K562 (cell line): ENCODE measurements around the gene MCL1. TPM values are rescaled to one million over a fixed set of nuclear protein-coding genes. Genes with fewer than 3 reads are reported as not detected.
A peak's percentile ranks its signal among the peaks of the same experiment; 100 is the strongest.

Experiments used
- CAMTA2 ChIP-seq: fragments of 250-450 bp; sonication (Bioruptor Pico); conservative IDR thresholded peaks from 2 replicates; pipeline ENCODE4 v1.5.1; 2022
- CBFA2T2 ChIP-seq: fragments of 450-650 bp; conservative IDR thresholded peaks from 2 replicates; pipeline ENCODE4 v1.6.1; 2017; ENCODE audit warnings: mild to moderate bottlenecking
- CHCHD3 ChIP-seq: fragments of 250-450 bp; sonication (Bioruptor Pico); IDR thresholded peaks from 2 replicates; pipeline ENCODE4 v2.1.2; 2022; ENCODE audit warnings: mild to moderate bottlenecking
- HDAC3 ChIP-seq: fragments of 450-650 bp; IDR thresholded peaks from 2 replicates; pipeline ENCODE4 v1.6.1; 2018; ENCODE audit warnings: borderline replicate concordance, mild to moderate bottlenecking, moderate library complexity; ENCODE audit not compliant: partially characterized antibody
- HLTF ChIP-seq: fragments of 450-650 bp; IDR thresholded peaks from 2 replicates; pipeline ENCODE4 v1.6.1; 2016
- HNRNPL ChIP-seq: fragments of 200-400 bp; formaldehyde crosslinking; IDR thresholded peaks from 2 replicates; pipeline ENCODE4 v1.6.1; 2017; ENCODE audit warnings: low read depth, mild to moderate bottlenecking, low read length
- LCOR ChIP-seq: sonication (generic); formaldehyde crosslinking; IDR thresholded peaks from 2 replicates; pipeline ENCODE4 v1.8.0; 2022; ENCODE audit warnings: mild to moderate bottlenecking, missing genetic modification reagents
- MLLT1 ChIP-seq, 2 experiments: fragments of 450-650 bp; IDR thresholded peaks; 2 replicates each; pipeline ENCODE4 v1.6.1; 2016
- NCOA4 ChIP-seq: fragments of 450-650 bp; IDR thresholded peaks from 2 replicates; pipeline ENCODE4 v1.6.1; 2018; ENCODE audit warnings: mild to moderate bottlenecking; ENCODE audit not compliant: partially characterized antibody
- NFRKB ChIP-seq: fragments of 450-650 bp; IDR thresholded peaks from 2 replicates; pipeline ENCODE4 v1.6.1; 2016; ENCODE audit warnings: low read depth
- PHTF2 ChIP-seq: fragments of 250-450 bp; sonication (Bioruptor Pico); IDR thresholded peaks from 2 replicates; pipeline ENCODE4 v1.5.0; 2021; ENCODE audit warnings: mild to moderate bottlenecking
- SLC30A9 ChIP-seq: fragments of 250-450 bp; sonication (Bioruptor Pico); IDR thresholded peaks from 2 replicates; pipeline ENCODE4 v1.8.0; 2022; ENCODE audit warnings: mild to moderate bottlenecking, moderate library complexity
- SP2 ChIP-seq: IDR thresholded peaks from 2 replicates; pipeline ENCODE4 v1.6.1; 2011; ENCODE audit warnings: mild to moderate bottlenecking, low read depth, low read length, moderate library complexity; ENCODE audit not compliant: poor library complexity, severe bottlenecking; ENCODE audit errors: extremely low read depth
- SRF ChIP-seq, 2 experiments: fragments of 250-450, 450-650 bp in 1 of 2; sonication (Bioruptor Pico) in 1 of 2; sonication (generic) in 1 of 2; formaldehyde crosslinking; IDR thresholded peaks; 2 replicates each; pipeline versions ENCODE4 v1.5.0 to v1.5.1; 2020 to 2022; ENCODE audit warnings: mild to moderate bottlenecking in 1 of 2, missing genetic modification reagents in 1 of 2
- STAT5A ChIP-seq: IDR thresholded peaks from 2 replicates; pipeline ENCODE4 v1.6.1; 2012; ENCODE audit warnings: low read length, inconsistent platforms, borderline replicate concordance
- U2AF1 ChIP-seq: fragments of 200-400 bp; formaldehyde crosslinking; optimal IDR thresholded peaks from 2 replicates; pipeline ENCODE3; 2017; ENCODE audit warnings: mild to moderate bottlenecking, low read depth, low read length, moderate library complexity
- U2AF2 ChIP-seq: fragments of 200-400 bp; formaldehyde crosslinking; optimal IDR thresholded peaks from 2 replicates; pipeline ENCODE3; 2017; ENCODE audit warnings: low read depth, mild to moderate bottlenecking, low read length
- ZNF124 ChIP-seq: sonication (generic); formaldehyde crosslinking; IDR thresholded peaks from 2 replicates; pipeline ENCODE4 v1.8.1; 2022; ENCODE audit warnings: missing genetic modification reagents
- ZNF143 ChIP-seq: sonication (generic); formaldehyde crosslinking; IDR thresholded peaks from 2 replicates; pipeline ENCODE4 v1.9.0; 2022; ENCODE audit warnings: mild to moderate bottlenecking, missing genetic modification reagents
- ZNF318 ChIP-seq, 2 experiments: fragments of 450-650 bp; IDR thresholded peaks; 2 replicates each; pipeline ENCODE4 v1.6.1; 2016; ENCODE audit warnings: mild to moderate bottlenecking in 2 of 2, borderline replicate concordance in 1 of 2, low read depth in 1 of 2, moderate library complexity in 1 of 2
- ZNF347 ChIP-seq: fragments of 450-650 bp; formaldehyde crosslinking; IDR thresholded peaks from 2 replicates; pipeline ENCODE4 v1.4.0; 2020; ENCODE audit warnings: low read depth, mild to moderate bottlenecking, moderate library complexity
- ZNF717 ChIP-seq: fragments of 250-450 bp; sonication (Bioruptor Pico); IDR thresholded peaks from 2 replicates; pipeline ENCODE4 v1.5.0; 2021
- polyA plus RNA-seq, 8 experiments: library from polyadenylated mRNA; depleted of rRNA in 4 of 8; stranded (reverse) in 5 of 8; unstranded in 3 of 8; fragments of >200 nt; fragmentation: Nextera tagmentation in 2 of 8; fragmentation: Illumina TruSeq in 1 of 8; extraction: Ambion mirVana in 2 of 8; extraction: Trizol in 1 of 8; gene quantifications; 2 replicates each; pipeline versions ENCODE4 v1.2.1 to v1.2.3, GENCODE V29; 2011 to 2014; ENCODE audit warnings: inconsistent platforms in 1 of 8, missing spikeins in 1 of 8
- total RNA-seq, 7 experiments: library from RNA; depleted of rRNA in 6 of 7; stranded (reverse); fragments of >200 nt in 6 of 7; fragmentation: Illumina TruSeq in 2 of 7; extraction: Trizol in 2 of 7; gene quantifications; 2 replicates each; pipeline versions ENCODE4 v1.2.1 to v1.2.3, GENCODE V29; 2011 to 2021; ENCODE audit warnings: low replicate concordance in 1 of 7

The MCL1 gene
- total and polyA plus RNA-seq, 9 of the 15 experiments (the other 6 are each of a cell fraction or from before 2014, with no cell fraction given): 27.1 to 224 (median 138) TPM

- TF ChIP-seq ZNF318 (IDR thresholded peaks at IDR 0.05; ENCODE audit: borderline replicate concordance in 1 of 2, low read depth in 1 of 2) (peak in 1 of 2 experiments; percentile 45; a peak in 2 of 4 replicates), CBFA2T2 (no peak), NCOA4 (no peak), NFRKB (0 out of 2 replicates have a peak, but pooled peaks have one; percentile 16), ZNF717 (CRISPR knock-in tag) (no peak), SP2 (no peak), U2AF1 (no peak), CHCHD3 (no peak), U2AF2 (no peak), MLLT1 (IDR thresholded peaks at IDR 0.05) (no peak; a peak in 1 of 4 replicates), STAT5A (peak; percentile 90), LCOR (CRISPR knock-in tag) (no peak), SLC30A9 (CRISPR knock-in tag) (no peak), SRF (CRISPR knock-in tag; IDR thresholded peaks at IDR 0.05) (peak in 1 of 2 experiments; percentile 62; a peak in 1 of 4 replicates), ZNF347 (CRISPR knock-in tag) (no peak), HNRNPL (no peak), PHTF2 (CRISPR knock-in tag) (0 out of 2 replicates have a peak, but pooled peaks have one; percentile 37), HLTF (no peak), ZNF124 (CRISPR knock-in tag) (no peak), HDAC3 (no peak), CAMTA2 (0 out of 2 replicates have a peak, but pooled peaks have one; percentile 15), ZNF143 (CRISPR knock-in tag) (no peak)
These were observed 17.4 kb downstream of the MCL1 start (continued) for GRCh38 chr1:150561974-150562445.
